Inferior parietal cortex (tissue), 1 donor: Measurements from ENCODE around the gene GUSB.
"Not testable (repeated sequence)": the region's sequence is repeated elsewhere in the genome, so short reads cannot be mapped to it uniquely, and the experiment has no call there.

Experiments used
- DNase-seq: peaks from one replicate; pipeline ENCODE4 v3.0.0-alpha.2; 2016; ENCODE audit errors: extremely low spot score

The GUSB gene

DNA sequence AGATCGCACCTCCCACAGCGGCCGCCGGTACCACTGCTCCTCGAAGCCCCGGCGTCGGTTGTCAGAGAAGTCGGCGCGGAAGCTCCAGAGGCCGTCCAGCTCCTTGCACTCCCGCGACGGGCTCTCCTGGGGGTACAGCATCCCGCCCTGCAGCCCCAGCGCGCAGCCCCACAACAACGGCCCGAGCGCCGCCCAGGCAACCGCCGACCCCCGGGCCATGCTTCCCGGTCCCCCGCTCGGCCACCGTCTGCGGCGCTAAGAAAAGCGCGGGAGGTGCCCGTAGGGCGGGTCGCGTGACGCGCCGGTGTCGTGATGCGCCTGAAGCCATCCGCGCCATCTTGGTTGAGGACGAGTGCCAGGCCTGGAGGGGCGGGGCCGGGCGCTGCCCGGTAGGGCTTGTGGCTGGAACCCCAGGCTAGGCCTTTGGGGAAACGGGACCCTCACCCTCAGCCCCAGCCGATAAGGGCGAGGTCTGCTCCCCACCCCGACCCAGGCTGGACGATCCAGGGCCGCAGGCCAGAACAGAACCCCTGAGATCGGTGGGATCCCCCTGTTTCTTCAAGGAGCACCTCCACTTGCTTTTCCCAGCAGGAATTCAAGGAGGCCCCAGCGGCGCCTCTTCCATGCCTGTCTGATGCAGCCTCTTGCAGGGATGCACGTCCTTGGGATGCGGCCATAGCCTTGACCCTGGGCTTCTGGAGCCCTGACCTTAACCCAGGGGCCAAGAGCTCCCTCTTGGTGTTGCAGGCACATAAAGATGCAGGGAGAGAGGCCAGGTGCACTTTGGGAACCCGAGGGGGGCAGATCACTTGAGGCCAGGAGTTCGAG, at the start of gene GUSB:
Gene GUSB, minus strand, starts transcription at position 249 of the 828 bp plus-strand sequence. Its CDS starts 30 bp downstream, at position 219.
- peak; percentile 92 for DNase-seq

DNA sequence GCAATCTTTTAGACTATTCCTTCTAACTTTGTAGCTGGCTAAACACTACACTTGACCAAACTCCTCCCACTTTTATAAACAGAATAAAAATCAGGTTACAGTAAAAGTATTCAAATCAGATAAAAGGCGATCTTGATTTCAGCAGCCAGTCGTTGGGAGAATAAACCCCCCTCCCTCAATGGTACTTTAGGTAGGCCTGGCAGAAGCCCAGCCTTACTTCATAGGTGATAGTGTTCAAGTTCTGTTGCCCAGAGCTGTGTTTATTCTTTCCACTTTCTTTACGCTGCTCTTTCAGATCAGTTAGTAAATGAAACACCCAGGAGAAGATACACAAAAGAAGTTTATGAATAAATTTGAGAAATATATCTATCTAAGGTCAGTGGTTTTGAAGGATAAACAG, 46.3 kb upstream of the GUSB start:
- not testable (repeated sequence) for DNase-seq

DNA sequence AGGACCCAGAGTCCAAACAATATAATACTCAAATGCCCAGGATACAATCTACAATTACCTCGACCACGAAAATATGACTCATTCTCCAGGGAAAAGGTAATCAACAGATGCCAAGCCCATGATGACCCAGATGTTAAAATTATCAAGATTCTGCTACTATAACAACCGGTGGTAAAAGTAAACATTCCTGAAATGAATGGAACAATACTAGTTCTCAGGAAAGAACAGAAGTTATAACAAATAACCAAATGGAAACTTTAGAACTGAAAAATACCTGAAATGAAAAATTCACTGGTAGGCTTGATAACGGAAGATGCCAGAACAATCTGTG, 34.1 kb upstream of the GUSB start:
- DNase-seq = no peak

- no peak for DNase-seq
Measured at GRCh38 chr7:66015440-66016130, 33.6 kb upstream of the GUSB start.

DNA sequence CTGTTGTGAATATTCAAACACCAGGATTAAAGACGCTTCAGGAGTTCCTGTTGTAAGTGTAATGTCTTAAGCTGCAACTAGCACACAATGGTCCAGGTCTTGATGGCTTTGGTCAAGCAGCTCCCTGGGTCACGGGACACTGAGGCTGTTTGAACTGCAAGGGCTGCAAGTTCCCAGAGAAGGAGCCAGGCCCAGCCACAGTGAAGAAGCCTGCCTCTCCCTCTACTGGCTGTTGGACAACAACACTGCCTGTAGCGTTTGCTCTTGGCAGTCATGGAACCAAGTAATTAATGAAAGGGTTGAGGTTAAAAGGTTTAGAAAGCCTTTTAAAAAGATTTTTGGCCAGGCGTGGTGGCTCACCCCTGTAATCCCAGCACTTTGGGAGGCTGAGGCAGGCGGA, 31.9 kb upstream of the GUSB start:
- DNase-seq = no peak

- no peak for DNase-seq
Measured at GRCh38 chr7:66007232-66007631, 25.2 kb upstream of the GUSB start.

DNA sequence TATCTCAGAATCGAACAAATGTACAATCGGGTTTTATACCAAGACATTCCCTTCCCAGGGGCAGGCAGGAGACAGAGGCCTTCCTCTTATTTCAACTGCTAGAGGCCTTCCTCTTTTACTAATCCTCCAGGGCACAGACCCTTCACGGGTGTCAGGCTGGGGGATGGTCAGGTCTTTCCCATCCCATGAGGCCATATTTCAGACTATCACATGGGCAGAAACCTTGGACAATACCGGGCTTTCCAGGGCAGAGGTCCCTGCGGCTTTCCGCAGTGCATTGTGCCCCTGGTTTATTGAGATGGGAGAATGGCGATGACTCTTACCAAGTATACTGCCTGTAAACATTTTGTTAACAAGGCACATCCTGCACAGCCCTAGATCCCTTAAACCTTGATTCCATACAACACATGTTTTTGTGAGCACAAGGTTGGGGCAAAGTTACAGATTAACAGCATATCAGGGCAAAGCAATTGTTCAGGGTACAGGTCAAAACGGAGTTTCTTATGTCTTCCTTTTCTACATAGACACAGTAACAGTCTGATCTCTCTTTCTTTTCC, 23.2 kb upstream of the GUSB start:
- not testable (repeated sequence) for DNase-seq

GRCh38 chr7:66000823-66001417, 18.9 kb upstream of the GUSB start:
- DNase-seq = not testable (repeated sequence)

GRCh38 chr7:65994984-65995383, 13.0 kb upstream of the GUSB start:
- DNase-seq = not testable (repeated sequence)

- no peak for DNase-seq
Measured at GRCh38 chr7:65992526-65992925, 10.5 kb upstream of the GUSB start.

DNA sequence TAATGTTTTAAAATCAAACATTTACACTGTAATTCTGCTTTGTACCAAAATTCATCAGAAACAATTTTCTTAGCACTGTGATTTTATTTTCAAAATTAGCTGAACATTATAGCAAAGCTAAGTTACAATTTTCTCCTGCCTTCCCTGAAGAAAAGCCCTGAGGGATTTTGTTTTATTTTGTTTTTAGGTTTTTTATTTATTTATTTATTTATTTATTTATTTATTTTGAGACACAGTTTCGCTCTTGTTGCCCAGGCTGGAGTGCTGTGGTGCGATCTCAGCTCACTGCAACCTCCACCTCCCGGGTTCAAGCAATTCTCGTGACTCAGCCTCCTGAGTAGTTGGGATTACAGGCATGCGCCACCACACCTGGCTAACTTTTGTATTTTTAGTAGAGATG, 9.8 kb upstream of the GUSB start:
- not testable (repeated sequence) for DNase-seq

- no peak for DNase-seq
Measured at GRCh38 chr7:65989694-65990080, 7.7 kb upstream of the GUSB start.

DNA sequence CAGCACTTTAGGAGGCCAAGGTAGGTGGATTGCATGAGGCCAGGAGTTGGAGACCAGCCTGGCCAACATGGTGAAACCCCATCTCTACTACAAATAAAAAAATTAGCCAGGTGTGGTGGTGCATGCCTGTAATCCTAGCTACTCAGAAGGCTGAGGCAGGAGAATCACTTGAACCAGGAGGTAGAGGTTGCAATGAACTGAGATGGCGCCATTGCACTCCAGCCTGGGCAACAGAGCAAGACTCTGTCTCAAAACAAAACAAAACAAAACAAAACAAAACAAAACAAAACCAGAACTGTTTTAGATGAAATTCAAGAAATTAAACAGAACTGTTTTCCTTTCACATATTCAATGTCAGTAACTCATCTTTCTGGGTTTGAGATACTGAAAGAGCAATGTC, 6.5 kb upstream of the GUSB start:
- not testable (repeated sequence) for DNase-seq

- DNase-seq = no peak
Measured at GRCh38 chr7:65988084-65988483, 6.1 kb upstream of the GUSB start.

DNA sequence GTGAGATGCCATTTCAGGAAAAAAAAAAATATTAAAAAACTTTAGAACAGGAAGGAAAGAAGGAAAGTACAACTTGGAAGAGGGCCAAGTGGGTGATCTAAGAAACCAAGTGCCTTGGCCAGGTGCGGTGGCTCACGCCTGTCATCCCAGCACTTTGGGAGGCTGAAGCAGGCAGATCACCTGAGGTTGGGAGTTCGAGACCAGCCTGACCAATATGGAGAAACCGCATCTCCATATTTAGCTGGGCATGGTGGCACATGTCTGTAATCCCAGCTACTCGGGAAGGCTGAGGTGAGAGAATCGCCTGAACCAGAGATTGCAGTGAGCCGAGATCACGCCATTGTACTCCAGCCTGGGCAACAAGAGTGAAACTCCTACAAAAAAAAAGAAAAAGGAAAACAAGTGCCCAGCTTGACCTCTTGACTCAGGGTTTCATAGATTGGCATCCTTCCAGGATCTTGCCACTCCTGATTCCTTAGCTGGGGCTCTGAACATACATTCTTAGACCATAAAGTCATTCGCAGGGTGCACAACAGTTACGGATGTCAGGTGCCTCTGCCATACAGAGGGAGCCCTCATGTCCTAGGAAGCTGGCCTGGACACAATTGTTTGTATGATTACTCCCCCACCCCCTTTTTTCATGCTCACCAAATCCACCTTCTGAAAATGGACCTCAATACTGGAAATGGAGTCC, 2.1 kb upstream of the GUSB start:
- DNase-seq = no peak

GRCh38 chr7:65980478-65981250, 1.3 kb downstream of the GUSB start:
- no peak for DNase-seq

DNA sequence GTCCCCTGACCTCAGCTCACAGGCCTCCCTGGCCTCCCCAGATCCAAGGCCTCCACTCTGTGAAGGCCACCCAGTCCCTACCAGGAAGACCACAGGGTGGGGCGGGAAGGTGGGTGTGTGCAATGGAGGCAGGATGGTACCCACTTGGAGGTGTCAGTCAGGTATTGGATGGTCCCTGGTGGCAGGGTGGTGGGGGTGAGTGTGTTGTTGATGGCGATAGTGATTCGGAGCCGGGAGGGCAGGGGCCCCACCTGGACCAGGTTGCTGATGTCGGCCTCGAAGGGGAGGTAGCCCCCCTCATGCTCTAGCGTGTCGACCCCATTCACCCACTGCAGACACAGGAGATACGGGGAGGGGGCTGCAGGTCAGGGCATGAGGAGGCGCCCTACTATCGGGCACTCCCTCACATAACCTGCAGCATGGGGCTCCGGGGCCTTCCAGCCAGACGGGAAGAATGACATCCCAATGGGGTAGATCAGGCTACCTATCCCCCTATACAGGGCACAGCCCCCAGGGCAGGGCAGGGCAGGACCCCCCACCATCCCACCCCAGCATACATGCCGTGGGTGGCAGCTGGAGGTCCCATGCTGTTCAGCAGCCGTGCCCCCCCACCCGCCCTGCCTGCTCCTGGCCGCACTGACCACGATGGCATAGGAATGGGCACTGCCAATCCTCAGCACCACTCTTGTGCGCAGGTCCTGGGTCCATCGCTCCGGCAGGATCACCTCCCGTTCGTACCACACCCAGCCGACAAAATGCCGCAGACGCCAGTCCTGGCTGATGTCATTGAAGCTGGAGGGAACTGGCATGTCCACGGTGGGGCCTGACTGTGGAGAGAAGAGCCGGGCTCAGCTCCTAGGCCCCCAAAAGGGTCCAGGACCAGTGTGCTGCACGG, 2.2 kb downstream of the GUSB start:
- DNase-seq = no peak

GRCh38 chr7:65978891-65979582, 3.0 kb downstream of the GUSB start:
- DNase-seq = no peak

DNA sequence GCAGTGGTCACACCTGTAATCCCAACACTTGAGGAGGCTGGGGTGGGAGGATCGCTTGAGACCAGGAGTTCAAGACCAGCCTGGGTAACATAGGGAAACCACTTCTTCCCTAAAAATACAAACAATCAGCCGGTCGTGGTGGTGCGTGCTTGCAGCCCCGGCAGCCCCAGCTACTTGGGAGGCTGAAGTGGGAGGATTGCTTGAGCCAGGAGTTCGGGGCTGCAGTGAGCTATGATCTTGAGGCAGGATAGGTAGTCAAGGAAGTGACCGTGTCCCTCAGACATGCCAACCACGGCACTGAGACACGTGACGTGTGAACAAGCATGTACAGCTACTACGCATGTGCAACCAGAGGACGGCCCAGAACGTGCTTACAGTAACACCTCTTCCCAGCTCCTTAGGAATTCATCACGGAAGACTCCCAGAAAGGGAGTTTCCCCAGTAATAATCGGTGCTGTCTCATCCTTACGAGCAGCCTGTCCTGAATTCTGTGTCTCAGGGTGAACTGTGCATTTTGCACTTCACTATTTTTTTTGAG, 5.3 kb downstream of the GUSB start:
- DNase-seq = no peak
